Sigmoid colon (tissue), 7 donors: ENCODE measurements around the gene ERBB2. TPM values are rescaled to one million over a fixed set of nuclear protein-coding genes. Genes with fewer than 3 reads are reported as not detected.

Experiments
- DNase-seq: peaks from one replicate; pipeline ENCODE4 v3.0.0-alpha.2; 2019
- H3K27ac ChIP-seq, 4 donors: fragments of 200-600 bp; sonication (generic); one replicate each; pipeline ENCODE4 v1.5.1; 2016 to 2019; ENCODE audit warnings: mild to moderate bottlenecking in 1 of 4
- H3K27me3 ChIP-seq, 3 donors: fragments of 200-600 bp; sonication (generic); one replicate each; pipeline ENCODE4 v1.5.1; 2019; ENCODE audit warnings: mild to moderate bottlenecking in 1 of 3
- H3K36me3 ChIP-seq, 4 donors: fragments of 200-600 bp; sonication (generic); one replicate each; pipeline ENCODE4 v1.5.1; 2016 to 2019
- H3K4me1 ChIP-seq, 4 donors: fragments of 200-600 bp; sonication (generic); one replicate each; pipeline ENCODE4 v1.5.1; 2017 to 2019
- H3K4me3 ChIP-seq, 4 donors: fragments of 200-600 bp; sonication (generic); one replicate each; pipeline ENCODE4 v1.5.1; 2017 to 2019; ENCODE audit warnings: mild to moderate bottlenecking in 2 of 4, moderate library complexity in 1 of 4
- H3K9me3 ChIP-seq, 4 donors: fragments of 200-600 bp in 3 of 4; sonication (generic) in 3 of 4; one replicate each; pipeline versions ENCODE4 v1.5.1 to v1.6.1; 2013 to 2019
- CTCF ChIP-seq, 4 experiments: fragments of 450-650 bp in 3 of 4; fragments of 200-600 bp in 1 of 4; IDR thresholded peaks; one replicate each; pipeline ENCODE4 v1.5.1; 2016 to 2019; ENCODE audit warnings: antibody characterized with exemption in 4 of 4, mild to moderate bottlenecking in 3 of 4, moderate library complexity in 2 of 4
- EP300 ChIP-seq, 4 donors: sonication (generic); formaldehyde crosslinking; IDR thresholded peaks; one replicate each; pipeline ENCODE4 v1.6.1; 2017; ENCODE audit warnings: antibody characterized with exemption in 4 of 4
- POLR2A ChIP-seq, 2 donors: fragments of 450-650 bp; IDR thresholded peaks; one replicate each; pipeline ENCODE4 v1.6.1; 2016; ENCODE audit warnings: antibody characterized with exemption in 2 of 2, mild to moderate bottlenecking in 2 of 2, moderate library complexity in 2 of 2
- POLR2AphosphoS5 ChIP-seq, 4 donors: sonication (generic); formaldehyde crosslinking; IDR thresholded peaks; one replicate each; pipeline ENCODE4 v1.6.1; 2017; ENCODE audit warnings: antibody characterized with exemption in 4 of 4
- WGBS, 2 donors: extraction: QIAGEN DNeasy Blood & Tissue Kit; methylation state at CpG; one replicate each; pipeline ENCODE4 v1.1.7; 2013; 5-methylcytosine and 5-hydroxymethylcytosine counted together
- intact Hi-C: fragments of 100-400 bp; cut with DNase I; formaldehyde crosslinking; loops from one replicate; pipeline ENCODE4 v1.15.1; 2023
- polyA plus RNA-seq, 3 donors: library from polyadenylated mRNA; stranded (reverse); fragments of 200-250 nt; gene quantifications; one replicate each; pipeline ENCODE4 v1.2.3, GENCODE V29; 2013
- total RNA-seq, 4 donors: library from RNA; depleted of rRNA; stranded (reverse); fragments of >200 nt; gene quantifications; one replicate each; pipeline ENCODE4 v1.1.0, GENCODE V29; 2016
- donor health status: healthy with polysubstance abuse.
- donor health status: Bipolar disorder and iron deficiency.
- donor health status: healthy.

The ERBB2 gene
- total and polyA plus RNA-seq, 7 donors = 11.8 to 58.9 (median 21.0) TPM

DNA sequence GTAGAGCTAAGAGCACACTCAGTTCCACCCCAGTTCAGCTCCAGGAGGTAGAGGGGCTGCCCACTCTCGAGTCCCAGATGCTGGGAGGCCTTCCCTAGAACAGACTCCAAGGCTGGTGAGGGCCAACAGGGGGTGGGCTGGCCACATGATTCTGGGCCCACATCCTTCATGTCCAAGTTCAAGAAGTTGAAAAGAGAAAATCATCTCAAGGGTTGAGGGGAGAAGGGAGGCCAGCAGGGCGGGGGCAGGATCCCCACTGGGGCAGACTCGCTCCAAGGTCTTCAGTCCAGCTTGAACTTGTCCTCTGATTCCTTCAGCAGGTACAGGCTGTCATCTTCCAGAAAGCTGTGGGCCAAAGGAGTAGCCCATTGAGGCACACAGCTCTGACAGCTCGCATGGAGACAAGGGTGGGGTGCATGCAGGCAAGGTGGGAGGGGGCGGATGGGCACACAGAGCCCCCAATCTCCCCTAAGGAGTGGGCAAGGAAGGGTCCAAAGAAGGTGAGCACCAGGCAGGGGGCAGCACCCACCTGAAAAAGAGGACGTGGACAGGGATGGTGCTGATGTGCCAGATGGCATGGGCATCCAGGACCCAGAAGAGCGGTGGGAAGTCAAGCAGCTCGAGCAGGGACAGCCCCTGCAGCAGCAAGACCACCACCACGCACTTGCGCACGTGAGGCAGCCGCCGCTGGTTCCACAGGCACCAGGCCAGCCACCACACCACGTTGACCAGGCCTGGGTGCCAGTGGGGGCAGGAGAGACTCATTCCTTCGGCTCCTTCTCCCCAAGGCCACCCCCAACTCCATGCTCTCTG, 27.1 kb upstream of the ERBB2 start:
- WGBS, 2 donors = 80 to 85% methylated on average over 15 of the region's 15 CpGs
- intact Hi-C loops = no loop called here
- no peak for TF ChIP-seq EP300 (IDR thresholded peaks at IDR 0.05)
- TF ChIP-seq CTCF (IDR thresholded peaks at IDR 0.05) = no peak
- TF ChIP-seq POLR2A (IDR thresholded peaks at IDR 0.05) = no peak
- no peak for TF ChIP-seq POLR2AphosphoS5 (IDR thresholded peaks at IDR 0.05)
- Histone ChIP-seq H3K4me3 (no peak overlapping the region), H3K9me3 (no peaks in the 10 kb centered on the region), H3K36me3 (no peaks in the 10 kb centered on the region), H3K27me3 (peaks cover 26 to 48% (median 42%) of the 10 kb centered on the region in 3 donors), H3K4me1 (peaks cover 0 to 15% (median 10%) of the 10 kb centered on the region in 4 donors), H3K27ac (no peak overlapping the region)
- DNase-seq = no peak

GRCh38 chr17:39673335-39674081, 26.4 kb upstream of the ERBB2 start:
- Histone ChIP-seq H3K9me3 (no peaks in the 10 kb centered on the region), H3K27ac (no peak overlapping the region), H3K4me1 (peaks cover 0 to 9% (median 3%) of the 10 kb centered on the region in 4 donors), H3K27me3 (peaks cover 25 to 40% (median 36%) of the 10 kb centered on the region in 3 donors), H3K4me3 (no peak overlapping the region), H3K36me3 (no peaks in the 10 kb centered on the region)
- intact Hi-C loops = no loop called here
- 82 to 88% methylated on average over 13 of the region's 13 CpGs for WGBS, 2 donors
- TF ChIP-seq EP300 (IDR thresholded peaks at IDR 0.05) (no peak), POLR2A (IDR thresholded peaks at IDR 0.05) (no peak), POLR2AphosphoS5 (IDR thresholded peaks at IDR 0.05) (no peak), CTCF (IDR thresholded peaks at IDR 0.05) (no peak)
- no peak for DNase-seq

- TF ChIP-seq POLR2A (IDR thresholded peaks at IDR 0.05) (no peak), CTCF (IDR thresholded peaks at IDR 0.05) (no peak), POLR2AphosphoS5 (IDR thresholded peaks at IDR 0.05) (no peak), EP300 (IDR thresholded peaks at IDR 0.05) (no peak)
- Histone ChIP-seq H3K27ac (no peak overlapping the region), H3K4me3 (no peak overlapping the region), H3K27me3 (peaks cover 23 to 33% (median 30%) of the 10 kb centered on the region in 3 donors), H3K9me3 (no peaks in the 10 kb centered on the region), H3K4me1 (peaks cover 0 to 6% (median 0%) of the 10 kb centered on the region in 4 donors), H3K36me3 (no peaks in the 10 kb centered on the region)
- DNase-seq = no peak
- intact Hi-C loops = no loop called here
- WGBS, 2 donors = 80 to 82% methylated on average over 5 of the region's 5 CpGs
These were observed 25.7 kb upstream of the ERBB2 start for GRCh38 chr17:39674179-39674578.

- 16 to 32% methylated on average over 11 of the region's 11 CpGs for WGBS, 2 donors
- H3K4me3 ChIP-seq = no peak overlapping the region
- H3K36me3 ChIP-seq = peaks cover 0 to 3% (median 0%) of the 10 kb centered on the region in 4 donors
- peaks cover 16 to 26% (median 24%) of the 10 kb centered on the region in 3 donors for H3K27me3 ChIP-seq
- H3K27ac ChIP-seq = no peak overlapping the region
- DNase-seq = no peak
- TF ChIP-seq POLR2AphosphoS5 (IDR thresholded peaks at IDR 0.05) (no peak), CTCF (IDR thresholded peaks at IDR 0.05) (no peak), EP300 (IDR thresholded peaks at IDR 0.05) (no peak), POLR2A (IDR thresholded peaks at IDR 0.05) (no peak)
- H3K9me3 ChIP-seq = no peaks in the 10 kb centered on the region
- peaks cover 0 to 6% (median 0%) of the 10 kb centered on the region in 4 donors for H3K4me1 ChIP-seq
- intact Hi-C loops = no loop called here
These were observed 25.0 kb upstream of the ERBB2 start for GRCh38 chr17:39674702-39675389.
